ENCODE results near the gene APH1B.

APH1B gene

GRCh38 chr15:63263519-63263918 lies 13.9 kb upstream of the APH1B start:
- H2BK120ac ChIP-seq (ENCODE audit: low read depth, low read length): no peak overlapping the region
- no peak overlapping the region for H3K18ac ChIP-seq (ENCODE audit: low read depth in 1 of 2, low read length in 2 of 2)

DNA sequence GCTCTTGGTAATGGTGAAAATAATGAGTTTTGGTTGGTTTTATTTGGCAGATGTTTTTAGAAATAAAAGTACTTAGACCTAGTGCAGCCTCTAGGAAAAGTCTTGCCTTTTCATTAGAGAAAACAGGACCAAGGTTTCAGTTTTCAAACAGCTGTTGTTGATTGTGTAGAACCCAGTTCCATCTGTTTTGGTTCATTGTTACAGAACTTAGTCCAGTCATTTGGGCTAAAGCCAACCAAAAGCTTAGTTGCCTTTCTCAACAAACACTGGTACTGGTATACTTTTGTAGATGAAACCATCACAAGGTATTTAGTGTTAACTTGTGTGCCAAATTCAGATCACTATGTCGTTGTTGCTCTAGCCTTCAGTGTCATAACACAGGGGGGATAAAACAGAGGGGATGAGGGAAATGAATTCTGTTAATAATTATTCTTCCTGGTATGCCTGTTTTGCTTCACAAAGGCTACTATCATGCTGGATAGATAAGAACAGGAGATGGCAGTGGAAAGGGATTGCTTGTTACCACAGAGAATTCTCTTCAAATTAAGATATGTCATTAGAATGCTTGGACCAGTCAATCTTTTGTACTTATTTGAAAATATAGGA lies 12.6 kb upstream of the APH1B start:
- Histone ChIP-seq H3K27ac (ENCODE audit: low read length, poor library complexity, severe bottlenecking) (peak overlapping the region; percentile 82), H3K18ac (ENCODE audit: low read depth in 1 of 2, low read length in 2 of 2) (no peak overlapping the region)
- WGBS: 94% methylated on average over 1 of the region's 1 CpG

More at GRCh38 chr15:63263519-63263918, 13.9 kb upstream of the APH1B start:
- no peak overlapping the region for H3K4ac ChIP-seq (ENCODE audit: low read depth in 1 of 2, low read length in 2 of 2)
- no peak overlapping the region for H2AK5ac ChIP-seq (ENCODE audit: low read length, severe bottlenecking)
- H4K91ac ChIP-seq (ENCODE audit: low read length): no peak overlapping the region
- H2BK12ac ChIP-seq (ENCODE audit: low read length in 2 of 2): no peak overlapping the region
- no peak overlapping the region for H2BK5ac ChIP-seq (ENCODE audit: low read depth, low read length, poor library complexity, severe bottlenecking)
- no peak for DNase-seq
- no peak overlapping the region for H4K8ac ChIP-seq (ENCODE audit: low read length)
- no peak overlapping the region for H3K9ac ChIP-seq (ENCODE audit: low read length)
- H3K4me1 ChIP-seq (ENCODE audit: control insufficient read depth, insufficient read depth, low read depth, low read length): peaks cover 3% of the 10 kb centered on the region
- no peaks in the 10 kb centered on the region for H3K9me3 ChIP-seq (ENCODE audit: control insufficient read depth, low read length)
- no peak overlapping the region for H3K4me2 ChIP-seq (ENCODE audit: low read length, poor library complexity, severe bottlenecking)
- peaks cover 12 to 61% of the 10 kb centered on the region in 2 experiments for H3K36me3 ChIP-seq (ENCODE audit: control insufficient read depth in 1 of 2, insufficient read depth in 2 of 2, low read depth in 1 of 2, low read length in 2 of 2)
- 88% methylated on average over 6 of the region's 6 CpGs for WGBS
- no peak overlapping the region for H3K4me3 ChIP-seq (ENCODE audit: insufficient read depth in 1 of 2, low read depth in 1 of 2, low read length in 2 of 2)
- no peak overlapping the region for H3K23ac ChIP-seq (ENCODE audit: low read length in 2 of 2)
- H3K27ac ChIP-seq (ENCODE audit: low read length, poor library complexity, severe bottlenecking): no peak overlapping the region
- no peak overlapping the region for H3K14ac ChIP-seq (ENCODE audit: low read length in 2 of 2)
- peaks cover 9% of the 10 kb centered on the region for H3K79me1 ChIP-seq (replicated peaks; ENCODE audit: low read length, poor library complexity, severe bottlenecking)
- H2BK15ac ChIP-seq (ENCODE audit: low read depth, poor library complexity, severe bottlenecking): no peak overlapping the region
- H2AFZ ChIP-seq (ENCODE audit: low read depth, low read length): no peak overlapping the region
- H3K27me3 ChIP-seq (ENCODE audit: control insufficient read depth in 1 of 2, insufficient read depth in 1 of 2, low read length in 2 of 2): no peaks in the 10 kb centered on the region

GRCh38 chr15:63274427-63274826 lies 3.0 kb upstream of the APH1B start:
- Histone ChIP-seq H2AK5ac (ENCODE audit: low read length, severe bottlenecking) (no peak overlapping the region), H2BK15ac (ENCODE audit: low read depth, poor library complexity, severe bottlenecking) (no peak overlapping the region), H2AFZ (ENCODE audit: low read depth, low read length) (no peak overlapping the region), H3K4ac (ENCODE audit: low read depth in 1 of 2, low read length in 2 of 2) (no peak overlapping the region), H3K23ac (ENCODE audit: low read length in 2 of 2) (no peak overlapping the region), H3K4me3 (ENCODE audit: insufficient read depth in 1 of 2, low read depth in 1 of 2, low read length in 2 of 2) (no peak overlapping the region), H3K36me3 (ENCODE audit: control insufficient read depth in 1 of 2, insufficient read depth in 2 of 2, low read depth in 1 of 2, low read length in 2 of 2) (peaks cover 0 to 9% of the 10 kb centered on the region in 2 experiments), H3K79me1 (replicated peaks; ENCODE audit: low read length, poor library complexity, severe bottlenecking) (peaks cover 5% of the 10 kb centered on the region), H3K9ac (ENCODE audit: low read length) (no peak overlapping the region), H3K9me3 (ENCODE audit: control insufficient read depth, low read length) (no peaks in the 10 kb centered on the region), H4K91ac (ENCODE audit: low read length) (no peak overlapping the region), H3K27me3 (ENCODE audit: control insufficient read depth in 1 of 2, insufficient read depth in 1 of 2, low read length in 2 of 2) (no peaks in the 10 kb centered on the region), H2BK12ac (ENCODE audit: low read length in 2 of 2) (no peak overlapping the region), H2BK5ac (ENCODE audit: low read depth, low read length, poor library complexity, severe bottlenecking) (no peak overlapping the region), H4K8ac (ENCODE audit: low read length) (no peak overlapping the region), H3K14ac (ENCODE audit: low read length in 2 of 2) (no peak overlapping the region), H3K27ac (ENCODE audit: low read length, poor library complexity, severe bottlenecking) (no peak overlapping the region), H2BK120ac (ENCODE audit: low read depth, low read length) (no peak overlapping the region), H3K4me2 (ENCODE audit: low read length, poor library complexity, severe bottlenecking) (no peak overlapping the region), H3K4me1 (ENCODE audit: control insufficient read depth, insufficient read depth, low read depth, low read length) (peaks cover 2% of the 10 kb centered on the region), H3K18ac (ENCODE audit: low read depth in 1 of 2, low read length in 2 of 2) (no peak overlapping the region)
- WGBS: 96% methylated on average over 3 of the region's 3 CpGs
- DNase-seq: no peak

More for the DNA sequence above, 12.6 kb upstream of the APH1B start:
- H2AFZ ChIP-seq (ENCODE audit: low read depth, low read length): no peak overlapping the region
- DNase-seq: peak; percentile 6
- H3K9me3 ChIP-seq (ENCODE audit: control insufficient read depth, low read length): no peaks in the 10 kb centered on the region
- H3K4me3 ChIP-seq (ENCODE audit: insufficient read depth in 1 of 2, low read depth in 1 of 2, low read length in 2 of 2): no peak overlapping the region
- peak overlapping the region; percentile 36 for H3K9ac ChIP-seq (ENCODE audit: low read length)
- no peaks in the 10 kb centered on the region for H3K27me3 ChIP-seq (ENCODE audit: control insufficient read depth in 1 of 2, insufficient read depth in 1 of 2, low read length in 2 of 2)
- peaks cover 6% of the 10 kb centered on the region for H3K79me1 ChIP-seq (replicated peaks; ENCODE audit: low read length, poor library complexity, severe bottlenecking)
- H2AK5ac ChIP-seq (ENCODE audit: low read length, severe bottlenecking): no peak overlapping the region
- H2BK12ac ChIP-seq (ENCODE audit: low read length in 2 of 2): no peak overlapping the region
- H4K91ac ChIP-seq (ENCODE audit: low read length): no peak overlapping the region
- peaks cover 15 to 60% of the 10 kb centered on the region in 2 experiments for H3K36me3 ChIP-seq (ENCODE audit: control insufficient read depth in 1 of 2, insufficient read depth in 2 of 2, low read depth in 1 of 2, low read length in 2 of 2)
- H3K23ac ChIP-seq (ENCODE audit: low read length in 2 of 2): no peak overlapping the region
- no peak overlapping the region for H3K4ac ChIP-seq (ENCODE audit: low read depth in 1 of 2, low read length in 2 of 2)
- no peak overlapping the region for H3K14ac ChIP-seq (ENCODE audit: low read length in 2 of 2)
- H2BK15ac ChIP-seq (ENCODE audit: low read depth, poor library complexity, severe bottlenecking): no peak overlapping the region
- no peak overlapping the region for H3K4me2 ChIP-seq (ENCODE audit: low read length, poor library complexity, severe bottlenecking)
- no peak overlapping the region for H4K8ac ChIP-seq (ENCODE audit: low read length)
- H3K4me1 ChIP-seq (ENCODE audit: control insufficient read depth, insufficient read depth, low read depth, low read length): peaks cover 3% of the 10 kb centered on the region
- no peak overlapping the region for H2BK120ac ChIP-seq (ENCODE audit: low read depth, low read length)
- H2BK5ac ChIP-seq (ENCODE audit: low read depth, low read length, poor library complexity, severe bottlenecking): no peak overlapping the region

GRCh38 chr15:63276342-63277037 lies 915 bp upstream of the APH1B start:
- peaks cover 2 to 23% of the 10 kb centered on the region in 2 experiments for H3K36me3 ChIP-seq (ENCODE audit: control insufficient read depth in 1 of 2, insufficient read depth in 2 of 2, low read depth in 1 of 2, low read length in 2 of 2)
- H3K27ac ChIP-seq (ENCODE audit: low read length, poor library complexity, severe bottlenecking): peak overlapping the region; percentile 25
- no peak overlapping the region for H2BK5ac ChIP-seq (ENCODE audit: low read depth, low read length, poor library complexity, severe bottlenecking)
- peaks cover 2% of the 10 kb centered on the region for H3K4me1 ChIP-seq (ENCODE audit: control insufficient read depth, insufficient read depth, low read depth, low read length)
- H3K9ac ChIP-seq (ENCODE audit: low read length): peak overlapping the region; percentile 94
- peak overlapping the region in 1 of 2 experiments; percentile 84 for H3K4me3 ChIP-seq (ENCODE audit: insufficient read depth in 1 of 2, low read depth in 1 of 2, low read length in 2 of 2)
- no peaks in the 10 kb centered on the region for H3K9me3 ChIP-seq (ENCODE audit: control insufficient read depth, low read length)
- H3K27me3 ChIP-seq (ENCODE audit: control insufficient read depth in 1 of 2, insufficient read depth in 1 of 2, low read length in 2 of 2): no peaks in the 10 kb centered on the region
- no peak overlapping the region for H3K14ac ChIP-seq (ENCODE audit: low read length in 2 of 2)
- H2BK120ac ChIP-seq (ENCODE audit: low read depth, low read length): no peak overlapping the region
- H3K18ac ChIP-seq (ENCODE audit: low read depth in 1 of 2, low read length in 2 of 2): peak overlapping the region in 1 of 2 experiments; percentile 94
- peak overlapping the region in 1 of 2 experiments; percentile 42 for H3K4ac ChIP-seq (ENCODE audit: low read depth in 1 of 2, low read length in 2 of 2)
- H2BK12ac ChIP-seq (ENCODE audit: low read length in 2 of 2): no peak overlapping the region
- no peak overlapping the region for H4K8ac ChIP-seq (ENCODE audit: low read length)
- H4K91ac ChIP-seq (ENCODE audit: low read length): no peak overlapping the region
- no peak overlapping the region for H2BK15ac ChIP-seq (ENCODE audit: low read depth, poor library complexity, severe bottlenecking)
- no peak overlapping the region for H2AFZ ChIP-seq (ENCODE audit: low read depth, low read length)
- H3K4me2 ChIP-seq (ENCODE audit: low read length, poor library complexity, severe bottlenecking): peak overlapping the region; percentile 34
- DNase-seq: no peak
- H3K23ac ChIP-seq (ENCODE audit: low read length in 2 of 2): no peak overlapping the region
- WGBS: 14% methylated on average over 9 of the region's 11 CpGs
- H3K79me1 ChIP-seq (replicated peaks; ENCODE audit: low read length, poor library complexity, severe bottlenecking): peaks cover 5% of the 10 kb centered on the region
- peak overlapping the region; percentile 51 for H2AK5ac ChIP-seq (ENCODE audit: low read length, severe bottlenecking)
